Endothelial cell (in vitro differentiated cells): ENCODE results near the gene GJC1. TPM values are rescaled to one million over a fixed set of nuclear protein-coding genes. Genes with fewer than 3 reads are reported as not detected.

ENCODE experiments used
- DNase-seq: peaks from one replicate; pipeline ENCODE4 v3.0.0; 2021; ENCODE audit warnings: low spot score
- H3K27ac Mint-ChIP-seq: one replicate; pipeline ENCODE4 v1.8.0; 2021; ENCODE audit warnings: mixed read lengths, inconsistent platforms; ENCODE audit not compliant: unreplicated experiment
- H3K27me3 Mint-ChIP-seq: one replicate; pipeline ENCODE4 v1.8.0; 2021; ENCODE audit warnings: mild to moderate bottlenecking, moderate library complexity, mixed read lengths, inconsistent platforms; ENCODE audit not compliant: unreplicated experiment
- H3K36me3 Mint-ChIP-seq: one replicate; pipeline ENCODE4 v1.8.0; 2021; ENCODE audit warnings: mild to moderate bottlenecking, low read depth, mixed read lengths, inconsistent platforms; ENCODE audit not compliant: unreplicated experiment
- H3K4me1 Mint-ChIP-seq: one replicate; pipeline ENCODE4 v1.8.0; 2021; ENCODE audit warnings: mild to moderate bottlenecking, mixed read lengths, inconsistent platforms; ENCODE audit not compliant: unreplicated experiment
- H3K4me3 Mint-ChIP-seq: one replicate; pipeline ENCODE4 v1.8.0; 2021; ENCODE audit warnings: mild to moderate bottlenecking, mixed read lengths, inconsistent platforms; ENCODE audit not compliant: unreplicated experiment
- H3K9me3 Mint-ChIP-seq: one replicate; pipeline ENCODE4 v1.8.0; 2021; ENCODE audit warnings: mixed read lengths, inconsistent platforms; ENCODE audit not compliant: unreplicated experiment
- long read RNA-seq: library from polyadenylated mRNA; unstranded; transcript quantifications from one replicate; pipeline ENCODE4 v2.0.0, GENCODE V29; 2020; ENCODE audit not compliant: unreplicated experiment
- total RNA-seq: library from RNA; stranded (reverse); fragmentation: NEBNext Ultra II Directional; extraction: Animal tissue kit (Norgen Biotek cat#: 25700); gene quantifications from one replicate; pipeline ENCODE4 v1.2.1, GENCODE V29; 2021; ENCODE audit not compliant: unreplicated experiment
- TF ChIP-seq, protein P1 (sequence below): fragments of 200-600 bp; sonication (generic); IDR thresholded peaks from one replicate; pipeline ENCODE4 v1.5.0; 2021; ENCODE audit warnings: antibody characterized with exemption; ENCODE audit not compliant: unreplicated experiment

GJC1 gene
- 36.5 TPM for total RNA-seq
- long read RNA-seq, full-length matches to known transcripts = 3 of 5 reads
- long read RNA-seq, partial matches to known transcripts = 0 of 5 reads
- long read RNA-seq, other reads (novel, unspliced or antisense) = 2 of 5 reads

DNA sequence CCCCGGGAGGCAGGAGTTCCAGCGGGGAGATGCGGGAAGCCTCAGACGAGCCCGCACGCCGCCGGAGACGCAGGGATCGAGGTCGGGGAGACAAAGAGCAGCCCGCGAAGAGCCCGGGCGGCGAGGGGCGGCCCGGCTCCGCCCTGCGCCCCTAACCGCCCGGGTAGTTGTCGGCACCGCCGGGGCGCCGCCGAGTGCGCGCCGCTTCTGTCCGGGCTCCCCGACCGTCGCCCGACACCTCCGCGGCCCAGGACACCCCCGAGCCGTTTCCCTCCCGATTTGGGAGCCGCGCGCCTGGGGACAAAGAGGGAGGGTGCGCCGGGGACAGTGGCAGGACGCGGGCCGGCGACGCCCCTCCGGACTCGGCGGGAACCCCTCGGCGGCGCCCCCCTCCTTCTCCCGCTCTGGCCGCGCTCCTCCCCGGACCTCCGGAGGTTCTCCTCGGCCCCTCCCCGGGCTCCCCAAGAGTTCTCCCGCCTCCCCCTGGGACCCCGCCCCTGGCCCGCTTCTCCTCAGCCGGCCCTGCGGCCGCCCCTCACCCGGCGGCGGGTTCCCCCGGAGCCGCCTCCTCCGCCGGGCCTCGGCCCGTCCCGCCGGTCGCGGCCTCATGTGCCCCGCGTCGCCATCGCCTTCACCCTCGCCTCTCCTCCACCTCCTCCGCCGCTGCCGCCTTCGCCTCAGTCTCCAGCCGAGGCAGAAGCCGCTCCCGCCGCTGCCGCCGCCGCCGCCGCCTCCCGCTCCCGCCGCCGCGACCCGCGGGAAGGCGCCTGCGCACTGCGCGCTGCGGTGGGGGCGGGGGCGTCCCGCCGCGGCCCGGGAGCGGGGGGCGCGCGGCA, at the start of gene GJC1:
Gene GJC1, minus strand, starts transcription at position 765 of the 836 bp plus-strand sequence. CDS start 24,470 bp downstream, outside the sequence.
- peak within 1 kb of the TSS; percentile 85 for H3K27ac Mint-ChIP-seq
- H3K36me3 Mint-ChIP-seq = no peaks in the 10 kb centered on the region
- peaks cover 4% of the 10 kb centered on the region for H3K27me3 Mint-ChIP-seq
- peaks cover 6% of the 10 kb centered on the region for H3K4me1 Mint-ChIP-seq
- peak; percentile 59 for DNase-seq
- no peaks in the 10 kb centered on the region for H3K9me3 Mint-ChIP-seq
- peak within 1 kb of the TSS; percentile 98 for H3K4me3 Mint-ChIP-seq
- TF ChIP-seq, protein P1, sequence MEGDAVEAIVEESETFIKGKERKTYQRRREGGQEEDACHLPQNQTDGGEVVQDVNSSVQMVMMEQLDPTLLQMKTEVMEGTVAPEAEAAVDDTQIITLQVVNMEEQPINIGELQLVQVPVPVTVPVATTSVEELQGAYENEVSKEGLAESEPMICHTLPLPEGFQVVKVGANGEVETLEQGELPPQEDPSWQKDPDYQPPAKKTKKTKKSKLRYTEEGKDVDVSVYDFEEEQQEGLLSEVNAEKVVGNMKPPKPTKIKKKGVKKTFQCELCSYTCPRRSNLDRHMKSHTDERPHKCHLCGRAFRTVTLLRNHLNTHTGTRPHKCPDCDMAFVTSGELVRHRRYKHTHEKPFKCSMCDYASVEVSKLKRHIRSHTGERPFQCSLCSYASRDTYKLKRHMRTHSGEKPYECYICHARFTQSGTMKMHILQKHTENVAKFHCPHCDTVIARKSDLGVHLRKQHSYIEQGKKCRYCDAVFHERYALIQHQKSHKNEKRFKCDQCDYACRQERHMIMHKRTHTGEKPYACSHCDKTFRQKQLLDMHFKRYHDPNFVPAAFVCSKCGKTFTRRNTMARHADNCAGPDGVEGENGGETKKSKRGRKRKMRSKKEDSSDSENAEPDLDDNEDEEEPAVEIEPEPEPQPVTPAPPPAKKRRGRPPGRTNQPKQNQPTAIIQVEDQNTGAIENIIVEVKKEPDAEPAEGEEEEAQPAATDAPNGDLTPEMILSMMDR = no peak

DNA sequence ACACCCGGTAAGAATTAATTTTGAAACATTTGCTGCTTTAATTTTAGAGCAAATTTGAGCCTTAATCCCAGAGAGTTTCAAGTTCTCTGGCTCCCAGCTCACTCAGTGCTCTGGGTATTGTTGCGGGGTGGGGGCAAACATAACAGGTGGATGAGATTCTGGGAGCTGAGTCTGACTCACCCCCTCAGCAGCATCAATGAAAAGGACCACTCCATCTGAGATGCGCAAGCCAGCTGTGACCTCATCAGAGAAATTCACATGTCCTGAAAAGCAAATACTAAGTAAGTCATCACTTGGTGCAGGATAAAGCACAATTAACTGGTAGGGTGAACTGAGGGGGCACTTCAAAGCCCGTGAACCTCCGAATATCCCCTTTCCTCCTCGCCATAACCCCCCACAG, 49.3 kb upstream of the GJC1 start:
- no peak overlapping the region for H3K4me3 Mint-ChIP-seq
- no peak for DNase-seq

DNA sequence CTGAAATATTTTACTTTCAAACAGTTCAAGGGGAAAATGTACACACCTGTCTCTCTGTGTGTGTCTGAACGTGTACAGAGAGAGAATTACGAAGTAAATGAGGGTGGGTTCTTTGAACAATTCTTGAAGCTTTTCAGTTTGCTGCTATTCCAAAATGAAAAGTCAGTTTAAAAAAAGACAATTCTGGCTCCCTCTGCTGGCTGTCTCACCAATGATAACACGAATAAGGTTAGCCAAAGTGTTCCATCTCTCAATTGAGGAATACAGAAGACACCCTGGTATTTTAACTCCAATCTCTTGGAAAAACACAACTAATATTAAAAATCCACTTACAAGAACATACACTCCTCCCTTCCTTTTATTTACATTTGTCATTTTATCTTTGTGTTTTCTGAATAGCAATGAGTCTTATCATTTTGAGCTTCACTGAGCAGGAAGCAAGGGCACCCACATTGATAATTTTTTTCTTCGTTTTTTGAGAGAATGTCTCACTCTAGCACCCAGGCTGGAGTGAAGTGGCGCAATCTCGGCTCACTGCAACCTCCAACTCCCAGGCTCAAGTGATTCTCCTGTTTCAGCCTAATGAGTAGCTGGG, 48.6 kb upstream of the GJC1 start:
- TF ChIP-seq, protein P1 = peak; percentile 51
- H3K4me3 Mint-ChIP-seq = no peak overlapping the region
- no peaks in the 10 kb centered on the region for H3K9me3 Mint-ChIP-seq
- H3K27ac Mint-ChIP-seq = no peak overlapping the region
- H3K4me1 Mint-ChIP-seq = no peaks in the 10 kb centered on the region
- DNase-seq = peak; percentile 23
- no peaks in the 10 kb centered on the region for H3K27me3 Mint-ChIP-seq
- peaks cover 49% of the 10 kb centered on the region for H3K36me3 Mint-ChIP-seq

More for the DNA sequence above, 49.3 kb upstream of the GJC1 start:
- no peak overlapping the region for H3K27ac Mint-ChIP-seq
- peaks cover 46% of the 10 kb centered on the region for H3K36me3 Mint-ChIP-seq
- no peaks in the 10 kb centered on the region for H3K27me3 Mint-ChIP-seq
- H3K9me3 Mint-ChIP-seq = no peaks in the 10 kb centered on the region
- TF ChIP-seq, protein P1 = no peak
- no peaks in the 10 kb centered on the region for H3K4me1 Mint-ChIP-seq

DNA sequence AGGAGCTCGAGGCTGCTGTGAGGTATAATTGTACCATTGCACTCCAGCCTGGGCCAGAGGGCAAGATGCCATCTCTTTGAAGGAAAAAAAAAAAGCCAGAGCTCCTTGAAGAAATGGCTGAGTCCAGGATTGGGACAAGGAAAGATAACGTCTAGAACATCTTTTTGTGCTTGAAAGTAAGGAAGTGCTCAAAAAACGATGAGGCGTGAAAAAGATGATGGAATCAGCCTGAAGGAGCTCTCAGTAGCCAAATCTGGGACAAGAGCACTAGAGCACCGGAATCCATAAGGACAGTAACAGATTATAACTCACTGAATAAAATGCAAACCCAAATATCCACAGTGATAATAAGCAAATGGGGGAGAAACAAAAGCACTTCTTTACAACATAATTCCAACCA, 47.0 kb upstream of the GJC1 start:
- Mint-ChIP-seq H3K4me1 (no peaks in the 10 kb centered on the region), H3K27ac (no peak overlapping the region)

More for the DNA sequence above, 47.0 kb upstream of the GJC1 start:
- H3K27me3 Mint-ChIP-seq = no peaks in the 10 kb centered on the region
- TF ChIP-seq, protein P1 = no peak
- no peak overlapping the region for H3K4me3 Mint-ChIP-seq
- DNase-seq = no peak
- peaks cover 40% of the 10 kb centered on the region for H3K36me3 Mint-ChIP-seq
- no peaks in the 10 kb centered on the region for H3K9me3 Mint-ChIP-seq
